Skeletal muscle cell (primary cell): ENCODE data around the gene TMEM176A.

ENCODE experiments used
- DNase-seq: peaks from one replicate; pipeline ENCODE4 v3.0.0-alpha.2; 2010; ENCODE audit warnings: low read depth
- H3K4me3 ChIP-seq: 2 replicates; pipeline ENCODE4 v1.5.1; 2011; ENCODE audit warnings: low read depth, mild to moderate bottlenecking, control low read depth, low read length, moderate library complexity

TMEM176A gene

GRCh38 chr7:150845421-150845861 lies 44.9 kb downstream of the TMEM176A start:
- no peak for DNase-seq
- H3K4me3 ChIP-seq, result no peak overlapping the region

- no peak for DNase-seq
- H3K4me3 ChIP-seq, result no peak overlapping the region
Measured at GRCh38 chr7:150846291-150847115, 45.9 kb downstream of the TMEM176A start.

GRCh38 chr7:150847536-150847935 lies 47.0 kb downstream of the TMEM176A start:
- H3K4me3 ChIP-seq, result no peak overlapping the region
- DNase-seq, result no peak

- DNase-seq, result no peak
- no peak overlapping the region for H3K4me3 ChIP-seq
Measured at GRCh38 chr7:150848111-150848510, 47.5 kb downstream of the TMEM176A start.

GRCh38 chr7:150848561-150849115 lies 48.1 kb downstream of the TMEM176A start:
- DNase-seq, result no peak
- no peak overlapping the region for H3K4me3 ChIP-seq

DNA sequence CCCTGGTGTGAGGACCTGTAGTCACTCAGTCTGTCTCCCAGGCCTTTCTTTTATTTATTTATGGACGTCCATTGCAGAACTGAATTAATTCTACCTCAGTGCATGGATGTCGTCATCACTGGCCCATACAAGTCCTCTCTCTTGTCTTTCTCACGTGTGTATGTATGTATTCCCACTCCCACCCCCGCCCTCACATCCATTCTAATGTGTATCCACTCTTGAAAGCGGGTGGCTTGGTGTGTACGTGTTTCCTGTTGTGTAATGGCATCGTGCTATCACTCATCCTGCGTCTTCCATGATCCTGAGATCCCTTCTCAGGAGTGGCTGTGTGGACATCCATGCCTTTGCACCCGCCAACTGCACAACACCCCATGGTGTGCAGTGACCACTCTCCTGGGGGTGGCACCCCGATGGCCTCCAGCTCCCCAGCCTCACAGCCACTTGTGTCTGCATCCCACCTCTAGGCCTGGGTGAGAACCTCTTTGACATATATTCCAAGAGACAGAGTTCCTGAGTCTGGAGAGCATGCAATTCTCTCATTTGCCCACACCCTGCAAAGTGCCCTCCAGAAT lies 48.7 kb downstream of the TMEM176A start:
- no peak overlapping the region for H3K4me3 ChIP-seq
- DNase-seq, result no peak

- DNase-seq, result no peak
- no peak overlapping the region for H3K4me3 ChIP-seq
Measured at GRCh38 chr7:150850273-150850672, 49.7 kb downstream of the TMEM176A start.

GRCh38 chr7:150851492-150852370 lies 51.2 kb downstream of the TMEM176A start:
- DNase-seq, result no peak
- no peak overlapping the region for H3K4me3 ChIP-seq

DNA sequence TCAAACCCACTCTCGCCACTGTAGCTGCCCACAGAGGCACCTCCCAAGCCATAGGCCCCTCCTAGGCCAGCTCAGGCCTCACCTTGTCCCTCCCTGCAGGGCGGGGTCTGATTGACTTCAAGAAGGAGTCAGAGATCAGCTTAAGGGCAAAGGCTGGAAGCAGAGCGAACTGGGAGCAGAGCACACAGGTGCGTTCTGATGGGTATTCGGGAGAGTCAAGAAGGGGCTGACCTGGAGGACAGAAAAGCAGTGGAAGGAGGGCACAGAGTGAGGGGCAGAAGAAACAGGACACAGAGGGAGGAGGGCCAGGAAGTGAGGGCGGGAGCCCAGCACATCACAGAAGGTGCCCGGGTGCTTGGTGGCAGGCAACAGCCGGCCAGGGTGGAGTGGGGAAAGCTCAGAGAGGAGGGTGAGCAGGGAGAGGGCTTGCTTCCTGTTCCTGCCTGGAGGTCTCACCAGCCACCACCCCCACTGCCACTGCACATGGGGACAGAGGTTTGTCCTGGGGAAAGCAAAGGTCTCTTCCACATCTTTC lies 51.9 kb downstream of the TMEM176A start, which contains the start of gene AOC1:
Gene AOC1 (plus strand): TSS at position 147 of the 535 bp plus-strand sequence. CDS start 3,954 bp downstream, outside the sequence.
- DNase-seq, result no peak
- H3K4me3 ChIP-seq, result no peak within 1 kb of the TSS

- no peak for DNase-seq
- H3K4me3 ChIP-seq, result no peak overlapping the region
Measured at GRCh38 chr7:150854066-150855000, 53.8 kb downstream of the TMEM176A start.
